IPS-18a (cell line): Measurements from ENCODE around the gene ADCY10.

Source experiments
- H3K27ac ChIP-seq: one replicate; pipeline ENCODE4 v1.5.1; 2013; ENCODE audit warnings: low read length
- H3K27me3 ChIP-seq: one replicate; pipeline ENCODE4 v1.6.1; 2013; ENCODE audit warnings: mild to moderate bottlenecking, low read length; ENCODE audit not compliant: control insufficient read depth, insufficient read depth
- H3K36me3 ChIP-seq: one replicate; pipeline ENCODE4 v1.6.1; 2013; ENCODE audit warnings: low read depth, low read length; ENCODE audit not compliant: control insufficient read depth
- H3K4me1 ChIP-seq: one replicate; pipeline ENCODE4 v1.6.1; 2013; ENCODE audit warnings: low read depth, low read length; ENCODE audit not compliant: control insufficient read depth
- H3K4me3 ChIP-seq: one replicate; pipeline ENCODE4 v1.5.1; 2013; ENCODE audit warnings: low read length
- H3K9ac ChIP-seq: one replicate; pipeline ENCODE4 v1.6.1; 2013; ENCODE audit warnings: mild to moderate bottlenecking, low read length, moderate library complexity
- H3K9me3 ChIP-seq: one replicate; pipeline ENCODE4 v1.6.1; 2013; ENCODE audit warnings: low read depth, low read length; ENCODE audit not compliant: control insufficient read depth

Gene ADCY10

GRCh38 chr1:167782946-167783345 is 131.0 kb downstream of the ADCY10 start:
- Histone ChIP-seq H3K9me3 (no peaks in the 10 kb centered on the region), H3K36me3 (peaks cover 10% of the 10 kb centered on the region), H3K27ac (no peak overlapping the region), H3K9ac (no peak overlapping the region), H3K4me1 (no peaks in the 10 kb centered on the region), H3K27me3 (no peaks in the 10 kb centered on the region), H3K4me3 (no peak overlapping the region)

GRCh38 chr1:167781558-167781957 is 132.4 kb downstream of the ADCY10 start:
- H3K9me3 ChIP-seq, result no peaks in the 10 kb centered on the region
- H3K36me3 ChIP-seq, result peaks cover 18% of the 10 kb centered on the region
- no peaks in the 10 kb centered on the region for H3K4me1 ChIP-seq

GRCh38 chr1:167777269-167777650 is 136.7 kb downstream of the ADCY10 start:
- Histone ChIP-seq H3K4me3 (no peak overlapping the region), H3K4me1 (no peaks in the 10 kb centered on the region), H3K27ac (no peak overlapping the region), H3K9ac (no peak overlapping the region), H3K36me3 (peaks cover 46% of the 10 kb centered on the region), H3K27me3 (no peaks in the 10 kb centered on the region), H3K9me3 (no peaks in the 10 kb centered on the region)

More at GRCh38 chr1:167781558-167781957, 132.4 kb downstream of the ADCY10 start:
- Histone ChIP-seq H3K27ac (no peak overlapping the region), H3K27me3 (no peaks in the 10 kb centered on the region), H3K9ac (no peak overlapping the region), H3K4me3 (no peak overlapping the region)

GRCh38 chr1:167776616-167777268 is 137.2 kb downstream of the ADCY10 start:
- Histone ChIP-seq H3K4me3 (no peak overlapping the region), H3K27me3 (no peaks in the 10 kb centered on the region), H3K9me3 (no peaks in the 10 kb centered on the region), H3K36me3 (peaks cover 49% of the 10 kb centered on the region), H3K9ac (no peak overlapping the region), H3K4me1 (no peaks in the 10 kb centered on the region), H3K27ac (no peak overlapping the region)

- H3K4me1 ChIP-seq, result no peaks in the 10 kb centered on the region
- no peaks in the 10 kb centered on the region for H3K9me3 ChIP-seq
- H3K9ac ChIP-seq, result no peak overlapping the region
- H3K4me3 ChIP-seq, result no peak overlapping the region
- no peak overlapping the region for H3K27ac ChIP-seq
- H3K27me3 ChIP-seq, result no peaks in the 10 kb centered on the region
- peaks cover 49% of the 10 kb centered on the region for H3K36me3 ChIP-seq
Measured at GRCh38 chr1:167776151-167776550, 137.8 kb downstream of the ADCY10 start.

- H3K4me3 ChIP-seq, result no peak overlapping the region
- no peak overlapping the region for H3K27ac ChIP-seq
- no peak overlapping the region for H3K9ac ChIP-seq
- peaks cover 5% of the 10 kb centered on the region for H3K27me3 ChIP-seq
- H3K9me3 ChIP-seq, result no peaks in the 10 kb centered on the region
- no peaks in the 10 kb centered on the region for H3K4me1 ChIP-seq
- peaks cover 48% of the 10 kb centered on the region for H3K36me3 ChIP-seq
Measured at GRCh38 chr1:167775178-167775577, 138.8 kb downstream of the ADCY10 start.

- no peaks in the 10 kb centered on the region for H3K9me3 ChIP-seq
- peaks cover 49% of the 10 kb centered on the region for H3K36me3 ChIP-seq
- no peak overlapping the region for H3K4me3 ChIP-seq
- no peak overlapping the region for H3K27ac ChIP-seq
- peaks cover 4% of the 10 kb centered on the region for H3K4me1 ChIP-seq
- no peak overlapping the region for H3K9ac ChIP-seq
- peaks cover 10% of the 10 kb centered on the region for H3K27me3 ChIP-seq
Measured at GRCh38 chr1:167774710-167775109, 139.2 kb downstream of the ADCY10 start.

GRCh38 chr1:167773516-167773915 is 140.4 kb downstream of the ADCY10 start:
- Histone ChIP-seq H3K9ac (no peak overlapping the region), H3K4me3 (no peak overlapping the region), H3K9me3 (no peaks in the 10 kb centered on the region), H3K27ac (no peak overlapping the region), H3K4me1 (peaks cover 6% of the 10 kb centered on the region), H3K36me3 (peaks cover 56% of the 10 kb centered on the region), H3K27me3 (peaks cover 22% of the 10 kb centered on the region)

- H3K27me3 ChIP-seq, result peaks cover 32% of the 10 kb centered on the region
- H3K27ac ChIP-seq, result no peak overlapping the region
- H3K4me1 ChIP-seq, result peaks cover 6% of the 10 kb centered on the region
- no peak overlapping the region for H3K9ac ChIP-seq
- H3K4me3 ChIP-seq, result no peak overlapping the region
- H3K9me3 ChIP-seq, result no peaks in the 10 kb centered on the region
- H3K36me3 ChIP-seq, result peaks cover 53% of the 10 kb centered on the region
Measured at GRCh38 chr1:167772436-167772835, 141.5 kb downstream of the ADCY10 start.

- no peak overlapping the region for H3K4me3 ChIP-seq
- no peaks in the 10 kb centered on the region for H3K9me3 ChIP-seq
- peaks cover 36% of the 10 kb centered on the region for H3K27me3 ChIP-seq
- H3K36me3 ChIP-seq, result peaks cover 49% of the 10 kb centered on the region
- no peak overlapping the region for H3K27ac ChIP-seq
- peaks cover 6% of the 10 kb centered on the region for H3K4me1 ChIP-seq
- no peak overlapping the region for H3K9ac ChIP-seq
Measured at GRCh38 chr1:167770127-167770526, 143.8 kb downstream of the ADCY10 start.

- H3K9ac ChIP-seq, result no peak overlapping the region
- H3K9me3 ChIP-seq, result no peaks in the 10 kb centered on the region
- H3K4me3 ChIP-seq, result no peak overlapping the region
- H3K27ac ChIP-seq, result no peak overlapping the region
- H3K4me1 ChIP-seq, result peaks cover 6% of the 10 kb centered on the region
- H3K36me3 ChIP-seq, result peaks cover 30% of the 10 kb centered on the region
- peaks cover 36% of the 10 kb centered on the region for H3K27me3 ChIP-seq
Measured at GRCh38 chr1:167767761-167768160, 146.2 kb downstream of the ADCY10 start.

GRCh38 chr1:167766538-167766937 is 147.4 kb downstream of the ADCY10 start:
- no peak overlapping the region for H3K4me3 ChIP-seq
- H3K36me3 ChIP-seq, result peaks cover 22% of the 10 kb centered on the region
- peaks cover 6% of the 10 kb centered on the region for H3K4me1 ChIP-seq
- H3K9me3 ChIP-seq, result no peaks in the 10 kb centered on the region
- H3K27me3 ChIP-seq, result peaks cover 36% of the 10 kb centered on the region
- H3K9ac ChIP-seq, result no peak overlapping the region
- H3K27ac ChIP-seq, result no peak overlapping the region
